ENCODE data around the gene SPEM1. TPM values are rescaled to one million over a fixed set of nuclear protein-coding genes. Genes with fewer than 3 reads are reported as not detected.
"Not testable (repeated sequence)": the region's sequence is repeated elsewhere in the genome, so short reads cannot be mapped to it uniquely, and the experiment has no call there.

The SPEM1 gene
- total and polyA plus RNA-seq, 2 donors: not detected

DNA sequence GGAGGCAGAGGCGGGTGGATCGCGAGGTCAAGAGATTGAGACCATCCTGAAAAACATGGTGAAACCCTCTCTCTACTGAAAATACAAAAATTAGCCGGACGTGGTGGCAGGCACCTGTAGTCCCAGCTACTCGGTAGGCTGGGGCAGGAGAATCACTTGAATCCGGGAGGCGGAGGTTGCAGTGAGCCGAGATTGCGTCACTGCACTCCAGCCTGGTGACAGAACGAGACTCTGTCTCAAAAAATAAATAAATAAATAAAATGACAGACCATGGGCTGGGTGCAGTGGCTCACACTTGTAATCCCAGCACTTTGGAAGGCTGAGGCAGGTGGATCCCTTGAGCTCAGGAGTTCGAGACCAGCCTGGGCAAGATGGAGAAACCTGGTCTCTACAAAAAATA is 49.7 kb downstream of the SPEM1 start:
- H3K4me3 ChIP-seq (ENCODE audit: low read depth, low read length); H3K36me3 ChIP-seq (ENCODE audit: insufficient read depth); H3K27ac ChIP-seq (ENCODE audit: low read depth); H3K4me1 ChIP-seq (ENCODE audit: insufficient read depth); DNase-seq (ENCODE audit: extremely low spot score): not testable (repeated sequence)
- WGBS: 96% methylated on average over 12 of the region's 12 CpGs

DNA sequence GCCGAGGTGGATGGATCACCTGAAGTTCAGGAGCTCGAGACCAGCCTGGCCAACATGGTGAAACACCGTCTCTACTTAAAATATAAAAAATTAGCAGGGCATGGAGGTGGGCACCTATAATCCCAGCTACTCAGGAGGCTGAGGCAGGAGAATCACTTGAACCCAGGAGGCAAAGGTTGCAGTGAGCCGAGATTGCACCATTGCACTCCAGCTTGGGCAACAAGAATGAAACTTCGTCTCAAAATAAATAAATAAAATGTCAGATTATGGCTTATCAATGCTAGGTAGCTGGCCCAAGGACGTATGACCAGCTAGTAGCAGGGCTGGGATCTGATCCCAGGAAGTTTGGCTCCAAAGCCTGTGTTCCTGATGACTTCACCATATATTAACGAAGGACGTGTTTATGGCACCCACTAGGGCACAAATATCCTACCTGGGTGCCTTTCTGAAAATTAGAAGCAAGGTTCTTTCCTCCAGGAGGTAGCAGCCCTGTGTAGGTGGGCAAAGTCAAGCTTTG is 50.4 kb downstream of the SPEM1 start:
- DNase-seq (ENCODE audit: extremely low spot score): not testable (repeated sequence)

More for the DNA sequence above, 50.4 kb downstream of the SPEM1 start:
- H3K4me1 ChIP-seq (ENCODE audit: insufficient read depth); H3K4me3 ChIP-seq (ENCODE audit: low read depth, low read length); H3K27ac ChIP-seq (ENCODE audit: low read depth); H3K36me3 ChIP-seq (ENCODE audit: insufficient read depth): not testable (repeated sequence)
- WGBS: 76% methylated on average over 8 of the region's 8 CpGs

Other genes starting within 250 kb of the SPEM1 start
Only the 30 nearest of the 39 such genes appear.
- gene GABARAP, start 177.9 kb upstream of the SPEM1 start, total RNA-seq: 246 TPM
- 681 TPM for gene GABARAP, start 177.9 kb upstream of the SPEM1 start, polyA plus RNA-seq
- gene CTDNEP1, start 168.6 kb upstream of the SPEM1 start, total RNA-seq: 40.0 TPM
- gene CTDNEP1, start 168.6 kb upstream of the SPEM1 start, polyA plus RNA-seq: 89.2 TPM
- gene ELP5, start 168.1 kb upstream of the SPEM1 start, total RNA-seq: 17.7 TPM
- gene ELP5, start 168.1 kb upstream of the SPEM1 start, polyA plus RNA-seq: 39.2 TPM
- 24.2 TPM for gene CLDN7, start 157.8 kb upstream of the SPEM1 start, total RNA-seq
- 34.4 TPM for gene CLDN7, start 157.8 kb upstream of the SPEM1 start, polyA plus RNA-seq
- 11.6 TPM for gene SLC2A4, start 138.6 kb upstream of the SPEM1 start, total RNA-seq
- 66.1 TPM for gene SLC2A4, start 138.6 kb upstream of the SPEM1 start, polyA plus RNA-seq
- gene YBX2, start 125.7 kb upstream of the SPEM1 start, total RNA-seq: 0.37 TPM
- gene YBX2, start 125.7 kb upstream of the SPEM1 start, polyA plus RNA-seq: 1.8 TPM
- 123 TPM for gene EIF5A, start 112.7 kb upstream of the SPEM1 start, total RNA-seq
- gene EIF5A, start 112.7 kb upstream of the SPEM1 start, polyA plus RNA-seq: 348 TPM
- gene GPS2, start 105.0 kb upstream of the SPEM1 start, total RNA-seq: 25.0 TPM
- 70.2 TPM for gene GPS2, start 105.0 kb upstream of the SPEM1 start, polyA plus RNA-seq
- gene NEURL4, start 91.0 kb upstream of the SPEM1 start, total RNA-seq: 20.9 TPM
- gene NEURL4, start 91.0 kb upstream of the SPEM1 start, polyA plus RNA-seq: 26.0 TPM
- 1.5 TPM for gene ACAP1, start 83.8 kb upstream of the SPEM1 start, total RNA-seq
- 4.3 TPM for gene ACAP1, start 83.8 kb upstream of the SPEM1 start, polyA plus RNA-seq
- 3.9 TPM for gene KCTD11, start 68.2 kb upstream of the SPEM1 start, total RNA-seq
- gene KCTD11, start 68.2 kb upstream of the SPEM1 start, polyA plus RNA-seq: 19.3 TPM
- gene TMEM95, start 65.2 kb upstream of the SPEM1 start, total RNA-seq: not detected
- gene TMEM95, start 65.2 kb upstream of the SPEM1 start, polyA plus RNA-seq: not detected
- gene TNK1, start 39.2 kb upstream of the SPEM1 start, total RNA-seq: 1.2 TPM
- 4.8 TPM for gene TNK1, start 39.2 kb upstream of the SPEM1 start, polyA plus RNA-seq
- 14.4 TPM for gene PLSCR3, start 25.8 kb upstream of the SPEM1 start, total RNA-seq
- gene PLSCR3, start 25.8 kb upstream of the SPEM1 start, polyA plus RNA-seq: 56.3 TPM
- 76.2 TPM for gene TMEM256, start 16.2 kb upstream of the SPEM1 start, total RNA-seq
- 113 TPM for gene TMEM256, start 16.2 kb upstream of the SPEM1 start, polyA plus RNA-seq
- 8.5 TPM for gene NLGN2, start 12.5 kb upstream of the SPEM1 start, total RNA-seq
- gene NLGN2, start 12.5 kb upstream of the SPEM1 start, polyA plus RNA-seq: 40.9 TPM
- not detected for gene SPEM2, start 5.3 kb downstream of the SPEM1 start, total RNA-seq
- not detected for gene SPEM2, start 5.3 kb downstream of the SPEM1 start, polyA plus RNA-seq
- gene SPEM3, start 8.5 kb downstream of the SPEM1 start, total RNA-seq: not detected
- gene SPEM3, start 8.5 kb downstream of the SPEM1 start, polyA plus RNA-seq: not detected
- 3.1 TPM for gene TMEM102, start 15.1 kb downstream of the SPEM1 start, total RNA-seq
- gene TMEM102, start 15.1 kb downstream of the SPEM1 start, polyA plus RNA-seq: 4.0 TPM
- gene FGF11, start 19.2 kb downstream of the SPEM1 start, total RNA-seq: 2.1 TPM
- gene FGF11, start 19.2 kb downstream of the SPEM1 start, polyA plus RNA-seq: 0.95 TPM
- 10.7 TPM for gene CHRNB1, start 24.7 kb downstream of the SPEM1 start, total RNA-seq
- gene CHRNB1, start 24.7 kb downstream of the SPEM1 start, polyA plus RNA-seq: 15.4 TPM
- 21.1 TPM for gene ZBTB4, start 59.3 kb downstream of the SPEM1 start, total RNA-seq
- gene ZBTB4, start 59.3 kb downstream of the SPEM1 start, polyA plus RNA-seq: 76.2 TPM
- gene SLC35G6, start 61.1 kb downstream of the SPEM1 start, total RNA-seq: not detected
- gene SLC35G6, start 61.1 kb downstream of the SPEM1 start, polyA plus RNA-seq: not detected
- gene POLR2A, start 64.0 kb downstream of the SPEM1 start, total RNA-seq: 52.3 TPM
- 32.2 TPM for gene POLR2A, start 64.0 kb downstream of the SPEM1 start, polyA plus RNA-seq
- gene TNFSF12, start 128.7 kb downstream of the SPEM1 start, total RNA-seq: 8.5 TPM
- 87.2 TPM for gene TNFSF12, start 128.7 kb downstream of the SPEM1 start, polyA plus RNA-seq
- 3.8 TPM for gene TNFSF13, start 138.4 kb downstream of the SPEM1 start, total RNA-seq
- gene TNFSF13, start 138.4 kb downstream of the SPEM1 start, polyA plus RNA-seq: 22.3 TPM
- gene SENP3, start 141.6 kb downstream of the SPEM1 start, total RNA-seq: 34.7 TPM
- 54.6 TPM for gene SENP3, start 141.6 kb downstream of the SPEM1 start, polyA plus RNA-seq
- 9.1 TPM for gene CD68, start 159.3 kb downstream of the SPEM1 start, total RNA-seq
- 73.7 TPM for gene CD68, start 159.3 kb downstream of the SPEM1 start, polyA plus RNA-seq
- gene MPDU1, start 163.5 kb downstream of the SPEM1 start, total RNA-seq: 40.2 TPM
- gene MPDU1, start 163.5 kb downstream of the SPEM1 start, polyA plus RNA-seq: 40.4 TPM
- gene SOX15, start 169.8 kb downstream of the SPEM1 start, total RNA-seq: 1.2 TPM
- gene SOX15, start 169.8 kb downstream of the SPEM1 start, polyA plus RNA-seq: 15.3 TPM